Kidney capillary endothelial cell (primary cell): ENCODE measurements around the gene MARCHF2.
"Not testable (repeated sequence)": the region's sequence is repeated elsewhere in the genome, so short reads cannot be mapped to it uniquely, and the experiment has no call there.

ENCODE experiments used
- DNase-seq: peaks from one replicate; pipeline ENCODE4 v3.0.0-alpha.2; 2018; ENCODE audit warnings: low spot score

MARCHF2 gene

GRCh38 chr19:8410718-8411117 lies 2.4 kb upstream of the MARCHF2 start:
- DNase-seq: not testable (repeated sequence)

GRCh38 chr19:8413629-8413995 lies 507 bp downstream of the MARCHF2 start:
- no peak for DNase-seq

- DNase-seq: no peak
Observed at GRCh38 chr19:8416796-8417195, 3.7 kb downstream of the MARCHF2 start.

- no peak for DNase-seq
Observed at GRCh38 chr19:8421484-8422461, 8.7 kb downstream of the MARCHF2 start.

GRCh38 chr19:8423817-8424223 lies 10.7 kb downstream of the MARCHF2 start:
- peak; percentile 98 for DNase-seq

- DNase-seq: not testable (repeated sequence)
Observed at GRCh38 chr19:8425331-8425730, 12.2 kb downstream of the MARCHF2 start.

GRCh38 chr19:8426283-8426682 lies 13.2 kb downstream of the MARCHF2 start:
- DNase-seq: no peak

- DNase-seq: no peak
Observed at GRCh38 chr19:8429044-8429443, 15.9 kb downstream of the MARCHF2 start.

GRCh38 chr19:8429826-8430225 lies 16.7 kb downstream of the MARCHF2 start:
- DNase-seq: no peak

- no peak for DNase-seq
Observed at GRCh38 chr19:8430650-8431049, 17.5 kb downstream of the MARCHF2 start.

- DNase-seq: no peak
Observed at GRCh38 chr19:8438236-8438635, 25.1 kb downstream of the MARCHF2 start.

GRCh38 chr19:8441725-8442544 lies 28.8 kb downstream of the MARCHF2 start:
- DNase-seq: no peak

GRCh38 chr19:8444140-8444676 lies 31.1 kb downstream of the MARCHF2 start:
- DNase-seq: not testable (repeated sequence)

GRCh38 chr19:8444677-8445487 lies 31.8 kb downstream of the MARCHF2 start, which contains the start of gene HNRNPM:
TSS of gene HNRNPM (plus strand) at chr19:8444975. CDS start at chr19:8444999, 24 bp downstream.
- peak; percentile 98 for DNase-seq

GRCh38 chr19:8445488-8446001 lies 32.4 kb downstream of the MARCHF2 start:
- DNase-seq: no peak

GRCh38 chr19:8446061-8446709 lies 33.1 kb downstream of the MARCHF2 start:
- no peak for DNase-seq

GRCh38 chr19:8449830-8450229 lies 36.7 kb downstream of the MARCHF2 start:
- no peak for DNase-seq

- no peak for DNase-seq
Observed at GRCh38 chr19:8451377-8451776, 38.3 kb downstream of the MARCHF2 start.

GRCh38 chr19:8451885-8452284 lies 38.8 kb downstream of the MARCHF2 start:
- no peak for DNase-seq

GRCh38 chr19:8452446-8453123 lies 39.5 kb downstream of the MARCHF2 start:
- DNase-seq: no peak
